Nephron (organoid): ENCODE measurements around the gene DNMT3B.
A peak's percentile ranks its signal among the peaks of the same experiment; 100 is the strongest.
"Not testable (repeated sequence)": the region's sequence is repeated elsewhere in the genome, so short reads cannot be mapped to it uniquely, and the experiment has no call there.

Experiments used
- H3K27ac Mint-ChIP-seq, 3 experiments: 2 replicates each; pipeline ENCODE4 v1.8.0; 2020; ENCODE audit warnings: mixed read lengths in 3 of 3, mild to moderate bottlenecking in 2 of 3, moderate library complexity in 1 of 3
- H3K27me3 Mint-ChIP-seq: 2 replicates; pipeline ENCODE4 v1.8.0; 2021; ENCODE audit warnings: low read depth, mild to moderate bottlenecking, moderate library complexity, mixed read lengths
- H3K36me3 Mint-ChIP-seq: 2 replicates; pipeline ENCODE4 v1.8.0; 2020; ENCODE audit warnings: low read depth, mixed read lengths
- H3K4me1 Mint-ChIP-seq: 2 replicates; pipeline ENCODE4 v1.8.0; 2020; ENCODE audit warnings: mixed read lengths
- H3K4me3 Mint-ChIP-seq, 3 experiments: 2 replicates each; pipeline ENCODE4 v1.8.0; 2020; ENCODE audit warnings: mild to moderate bottlenecking in 3 of 3, mixed read lengths in 3 of 3, moderate library complexity in 2 of 3
- H3K9me3 Mint-ChIP-seq: 2 replicates; pipeline ENCODE4 v1.8.0; 2020; ENCODE audit warnings: mixed read lengths
- CTCF ChIP-seq, 3 experiments: fragments of 200-600 bp; sonication (generic); IDR thresholded peaks; one replicate each; pipeline ENCODE4 v1.5.0; 2021; ENCODE audit warnings: antibody characterized with exemption in 3 of 3; ENCODE audit not compliant: unreplicated experiment in 3 of 3

Gene DNMT3B

GRCh38 chr20:32761831-32762753, at the start of gene DNMT3B:
Gene DNMT3B, plus strand, starts transcription at chr20:32762385. Its CDS starts 17,939 bp downstream, at chr20:32780324.
- H3K4me1 Mint-ChIP-seq = peaks cover 13% of the 10 kb centered on the region
- H3K27me3 Mint-ChIP-seq = peaks cover 13% of the 10 kb centered on the region
- peak within 1 kb of the TSS in 2 of 3 experiments; percentile 17 to 34 for H3K27ac Mint-ChIP-seq
- TF ChIP-seq CTCF (IDR thresholded peaks at IDR 0.05; ENCODE audit: unreplicated experiment in 3 of 3) = peak in 2 of 3 experiments; percentile 16 to 30
- H3K9me3 Mint-ChIP-seq = no peaks in the 10 kb centered on the region
- H3K4me3 Mint-ChIP-seq = peak within 1 kb of the TSS; percentile 91 to 94 (median 94)
- no peaks in the 10 kb centered on the region for H3K36me3 Mint-ChIP-seq

DNA sequence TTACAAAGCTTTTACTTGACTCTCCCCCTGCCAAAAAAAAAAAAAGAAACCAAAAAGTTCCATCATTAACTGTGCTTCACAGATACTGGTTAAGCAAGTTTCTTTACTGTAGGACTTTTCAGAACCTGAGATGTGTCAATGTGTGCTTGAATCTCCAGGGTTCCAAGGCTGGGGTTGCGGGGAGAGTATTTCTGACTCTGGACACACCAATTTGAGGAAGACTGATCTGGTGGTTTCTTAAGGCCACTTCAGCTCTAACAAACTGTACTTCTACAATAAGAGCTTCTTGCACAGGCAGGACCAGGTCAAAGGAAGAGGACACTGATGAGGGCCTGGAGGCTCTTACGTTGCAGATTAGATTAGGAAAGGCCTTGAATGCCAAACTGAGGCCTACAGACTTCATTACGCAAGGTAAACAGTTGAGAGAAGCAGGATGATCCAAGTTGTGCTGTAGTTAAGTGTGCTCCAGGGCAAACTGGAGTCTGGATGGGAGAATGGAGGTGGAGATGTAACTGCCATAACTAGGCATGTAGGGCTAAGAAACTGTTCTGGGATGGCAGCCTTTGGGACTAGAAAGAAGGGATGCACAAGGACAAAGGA, 43.3 kb upstream of the DNMT3B start:
- peaks cover 32% of the 10 kb centered on the region for H3K36me3 Mint-ChIP-seq
- no peak for TF ChIP-seq CTCF (IDR thresholded peaks at IDR 0.05; ENCODE audit: unreplicated experiment in 3 of 3)
- H3K4me1 Mint-ChIP-seq = no peaks in the 10 kb centered on the region
- no peak overlapping the region for H3K27ac Mint-ChIP-seq
- H3K27me3 Mint-ChIP-seq = no peaks in the 10 kb centered on the region
- H3K4me3 Mint-ChIP-seq = no peak overlapping the region
- H3K9me3 Mint-ChIP-seq = no peaks in the 10 kb centered on the region

DNA sequence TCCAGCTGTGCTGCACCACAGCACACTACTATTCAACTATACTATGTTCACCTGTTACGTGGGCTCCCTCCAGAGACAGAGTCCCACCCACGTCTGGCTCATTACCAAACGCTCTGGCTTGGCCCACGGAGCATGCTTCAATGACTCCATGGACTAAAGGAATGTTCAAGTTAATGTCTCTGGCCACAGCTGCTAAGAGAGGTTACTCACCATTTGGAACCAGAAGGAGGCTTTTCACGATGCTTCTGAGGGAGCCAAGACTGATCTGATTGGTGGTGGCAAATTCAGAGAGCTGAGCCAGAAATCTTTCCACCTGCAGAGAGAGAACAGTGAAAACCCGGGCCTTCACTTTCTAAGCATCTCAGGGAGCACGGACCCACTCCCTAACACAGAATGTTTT, 34.5 kb upstream of the DNMT3B start:
- TF ChIP-seq CTCF (IDR thresholded peaks at IDR 0.05; ENCODE audit: unreplicated experiment in 3 of 3) = no peak
- Mint-ChIP-seq H3K27me3 (no peaks in the 10 kb centered on the region), H3K4me1 (peaks cover 19% of the 10 kb centered on the region), H3K27ac (peak overlapping the region; percentile 43 to 52 (median 46)), H3K4me3 (no peak overlapping the region), H3K9me3 (no peaks in the 10 kb centered on the region), H3K36me3 (peaks cover 38% of the 10 kb centered on the region)

GRCh38 chr20:32728435-32728834, 33.8 kb upstream of the DNMT3B start:
- H3K4me3 Mint-ChIP-seq, H3K27me3 Mint-ChIP-seq, H3K9me3 Mint-ChIP-seq: not testable (repeated sequence)
- peak overlapping the region in 2 of 3 experiments; percentile 29 to 52 for H3K27ac Mint-ChIP-seq
- peaks cover 19% of the 10 kb centered on the region for H3K4me1 Mint-ChIP-seq
- H3K36me3 Mint-ChIP-seq = peaks cover 38% of the 10 kb centered on the region

DNA sequence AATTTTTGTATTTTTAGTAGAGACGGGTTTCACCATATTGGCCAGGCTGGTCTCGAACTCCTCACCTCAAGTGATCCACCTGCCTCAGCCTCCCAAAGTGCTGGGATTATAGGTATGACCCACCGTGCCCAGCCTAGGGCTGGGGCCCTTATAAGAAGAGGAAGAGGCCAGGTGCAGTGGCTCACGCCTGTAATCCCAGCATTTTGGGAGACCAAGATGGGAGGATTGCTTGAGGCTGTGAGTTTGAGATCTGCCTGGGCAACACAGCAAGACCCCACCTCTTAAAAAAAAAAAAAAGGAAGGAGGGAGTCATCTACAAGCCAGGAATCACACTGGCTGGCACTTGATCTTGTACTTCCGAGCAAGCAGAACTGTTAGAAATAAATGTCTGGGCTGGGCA, 32.9 kb upstream of the DNMT3B start:
- H3K27ac Mint-ChIP-seq, H3K27me3 Mint-ChIP-seq, H3K4me3 Mint-ChIP-seq, H3K9me3 Mint-ChIP-seq: not testable (repeated sequence)
- peaks cover 19% of the 10 kb centered on the region for H3K4me1 Mint-ChIP-seq
- peaks cover 38% of the 10 kb centered on the region for H3K36me3 Mint-ChIP-seq

DNA sequence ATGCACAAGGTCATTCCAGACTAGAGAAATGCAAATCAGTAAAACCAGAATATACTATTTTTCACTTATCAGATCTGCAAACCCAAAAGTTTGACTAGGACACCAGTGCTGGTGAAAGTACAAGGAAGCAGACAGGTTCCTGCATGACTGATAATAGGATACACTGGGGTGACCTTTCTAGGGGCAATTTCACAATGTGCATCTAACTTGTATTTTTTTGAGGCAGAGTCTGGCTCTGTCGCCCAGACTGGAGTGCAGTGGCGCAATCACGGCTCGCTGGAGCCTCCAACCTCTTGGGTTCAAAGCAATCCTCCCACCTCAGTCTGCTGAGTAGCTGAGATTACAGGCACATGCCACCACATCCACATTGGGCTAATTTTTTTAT, 30.3 kb upstream of the DNMT3B start:
- H3K36me3 Mint-ChIP-seq = peaks cover 26% of the 10 kb centered on the region
- no peak overlapping the region for H3K4me3 Mint-ChIP-seq
- TF ChIP-seq CTCF (IDR thresholded peaks at IDR 0.05; ENCODE audit: unreplicated experiment in 3 of 3) = no peak
- no peaks in the 10 kb centered on the region for H3K27me3 Mint-ChIP-seq
- H3K9me3 Mint-ChIP-seq = no peaks in the 10 kb centered on the region
- peak overlapping the region in 2 of 3 experiments; percentile 64 to 91 for H3K27ac Mint-ChIP-seq
- H3K4me1 Mint-ChIP-seq = peaks cover 19% of the 10 kb centered on the region
